Parathyroid adenoma (tissue), 2 donors: ENCODE results near the gene TGFB1.

Experiments used
- H2AFZ ChIP-seq: fragments of 300-600 bp; sonication (generic); one replicate; pipeline ENCODE4 v1.7.0; 2017; ENCODE audit warnings: antibody characterized with exemption, mild to moderate bottlenecking
- H3K27ac ChIP-seq: fragments of 300-600 bp; sonication (generic); one replicate; pipeline ENCODE4 v1.7.0; 2017
- H3K27me3 ChIP-seq: fragments of 300-600 bp; sonication (generic); one replicate; pipeline ENCODE4 v1.7.0; 2017; ENCODE audit warnings: low read length; ENCODE audit not compliant: control insufficient read depth, insufficient read depth
- H3K36me3 ChIP-seq: fragments of 300-600 bp; sonication (generic); one replicate; pipeline ENCODE4 v1.7.0; 2017; ENCODE audit warnings: low read length; ENCODE audit not compliant: control insufficient read depth, insufficient read depth
- H3K4me1 ChIP-seq: fragments of 300-600 bp; sonication (generic); one replicate; pipeline ENCODE4 v1.7.0; 2017; ENCODE audit warnings: control low read depth
- H3K4me2 ChIP-seq: fragments of 300-600 bp; sonication (generic); one replicate; pipeline ENCODE4 v1.7.0; 2017; ENCODE audit warnings: low read length
- H3K4me3 ChIP-seq: fragments of 300-600 bp; sonication (generic); one replicate; pipeline ENCODE4 v1.7.0; 2017; ENCODE audit warnings: low read depth, low read length
- H3K79me2 ChIP-seq: fragments of 300-600 bp; sonication (generic); one replicate; pipeline ENCODE4 v1.7.0; 2017; ENCODE audit warnings: control low read depth
- H3K9ac ChIP-seq: fragments of 300-600 bp; sonication (generic); one replicate; pipeline ENCODE4 v1.7.0; 2017; ENCODE audit warnings: mild to moderate bottlenecking
- H3K9me3 ChIP-seq: fragments of 300-600 bp; sonication (generic); one replicate; pipeline ENCODE4 v1.7.0; 2017; ENCODE audit warnings: low read length; ENCODE audit not compliant: control insufficient read depth
- TF ChIP-seq, protein P1 (sequence below): fragments of 300-600 bp; sonication (generic); IDR thresholded peaks from one replicate; pipeline ENCODE4 v1.7.0; 2017; ENCODE audit warnings: antibody characterized with exemption, mild to moderate bottlenecking
- donor health status: primary hyperparathyroidism.

TGFB1 gene

DNA sequence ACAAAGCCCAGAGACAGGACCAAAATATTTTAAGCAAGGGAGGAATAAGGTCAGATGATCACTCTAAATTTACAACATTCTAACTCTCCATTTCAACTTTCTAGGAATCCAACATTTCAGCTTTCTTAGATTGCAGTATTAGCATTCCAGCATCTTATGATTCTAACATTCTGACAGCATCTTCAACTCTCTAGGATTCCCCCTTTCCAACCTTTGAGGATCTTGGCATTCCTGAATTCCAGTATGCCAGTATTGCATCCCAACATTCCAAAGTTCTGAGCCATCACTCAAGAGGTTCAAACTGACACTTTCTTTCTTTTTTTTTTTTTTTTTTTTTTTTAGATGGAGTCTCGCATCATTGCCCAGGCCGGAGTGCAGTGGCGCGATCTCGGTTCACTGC, 13.8 kb downstream of the TGFB1 start:
- Histone ChIP-seq H3K79me2 (no peaks in the 10 kb centered on the region), H3K9me3 (no peaks in the 10 kb centered on the region), H3K27me3 (no peaks in the 10 kb centered on the region), H3K4me1 (no peaks in the 10 kb centered on the region), H2AFZ (no peak overlapping the region), H3K9ac (no peak overlapping the region), H3K36me3 (no peaks in the 10 kb centered on the region), H3K27ac (no peak overlapping the region), H3K4me3 (no peak overlapping the region), H3K4me2 (no peak overlapping the region)
- TF ChIP-seq, protein P1, sequence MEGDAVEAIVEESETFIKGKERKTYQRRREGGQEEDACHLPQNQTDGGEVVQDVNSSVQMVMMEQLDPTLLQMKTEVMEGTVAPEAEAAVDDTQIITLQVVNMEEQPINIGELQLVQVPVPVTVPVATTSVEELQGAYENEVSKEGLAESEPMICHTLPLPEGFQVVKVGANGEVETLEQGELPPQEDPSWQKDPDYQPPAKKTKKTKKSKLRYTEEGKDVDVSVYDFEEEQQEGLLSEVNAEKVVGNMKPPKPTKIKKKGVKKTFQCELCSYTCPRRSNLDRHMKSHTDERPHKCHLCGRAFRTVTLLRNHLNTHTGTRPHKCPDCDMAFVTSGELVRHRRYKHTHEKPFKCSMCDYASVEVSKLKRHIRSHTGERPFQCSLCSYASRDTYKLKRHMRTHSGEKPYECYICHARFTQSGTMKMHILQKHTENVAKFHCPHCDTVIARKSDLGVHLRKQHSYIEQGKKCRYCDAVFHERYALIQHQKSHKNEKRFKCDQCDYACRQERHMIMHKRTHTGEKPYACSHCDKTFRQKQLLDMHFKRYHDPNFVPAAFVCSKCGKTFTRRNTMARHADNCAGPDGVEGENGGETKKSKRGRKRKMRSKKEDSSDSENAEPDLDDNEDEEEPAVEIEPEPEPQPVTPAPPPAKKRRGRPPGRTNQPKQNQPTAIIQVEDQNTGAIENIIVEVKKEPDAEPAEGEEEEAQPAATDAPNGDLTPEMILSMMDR = no peak

- Histone ChIP-seq H3K79me2 (no peaks in the 10 kb centered on the region), H3K9me3 (no peaks in the 10 kb centered on the region), H2AFZ (no peak overlapping the region), H3K4me3 (no peak overlapping the region), H3K27me3 (no peaks in the 10 kb centered on the region), H3K27ac (no peak overlapping the region), H3K36me3 (no peaks in the 10 kb centered on the region), H3K4me2 (no peak overlapping the region), H3K9ac (no peak overlapping the region), H3K4me1 (no peaks in the 10 kb centered on the region)
- TF ChIP-seq, protein P1 = no peak
Measured at GRCh38 chr19:41335467-41335866, 18.3 kb downstream of the TGFB1 start.

DNA sequence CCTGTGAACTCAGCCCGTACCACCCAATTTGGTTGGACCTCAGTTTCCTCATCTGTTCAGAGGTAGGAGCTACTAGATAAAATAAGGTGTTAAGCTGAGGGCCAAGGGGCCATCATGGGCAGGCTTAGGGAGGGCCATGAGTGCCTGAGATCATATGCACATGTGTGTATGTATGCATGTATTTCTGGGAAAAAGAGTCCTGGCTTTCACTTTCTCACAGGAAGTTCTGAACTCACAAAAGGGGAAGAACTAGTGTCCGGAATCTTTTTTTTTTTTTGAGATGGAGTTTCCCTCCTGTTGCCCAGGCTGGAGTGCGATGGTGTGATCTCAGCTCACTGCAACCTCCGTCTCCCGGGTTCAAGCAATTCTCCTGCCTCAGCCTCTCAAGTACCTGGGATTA, 18.9 kb downstream of the TGFB1 start:
- Histone ChIP-seq H3K36me3 (no peaks in the 10 kb centered on the region), H2AFZ (no peak overlapping the region), H3K4me2 (no peak overlapping the region), H3K27ac (peak overlapping the region; percentile 6), H3K4me3 (no peak overlapping the region), H3K27me3 (no peaks in the 10 kb centered on the region), H3K79me2 (no peaks in the 10 kb centered on the region), H3K9me3 (no peaks in the 10 kb centered on the region), H3K4me1 (no peaks in the 10 kb centered on the region), H3K9ac (no peak overlapping the region)
- TF ChIP-seq, protein P1 = no peak

DNA sequence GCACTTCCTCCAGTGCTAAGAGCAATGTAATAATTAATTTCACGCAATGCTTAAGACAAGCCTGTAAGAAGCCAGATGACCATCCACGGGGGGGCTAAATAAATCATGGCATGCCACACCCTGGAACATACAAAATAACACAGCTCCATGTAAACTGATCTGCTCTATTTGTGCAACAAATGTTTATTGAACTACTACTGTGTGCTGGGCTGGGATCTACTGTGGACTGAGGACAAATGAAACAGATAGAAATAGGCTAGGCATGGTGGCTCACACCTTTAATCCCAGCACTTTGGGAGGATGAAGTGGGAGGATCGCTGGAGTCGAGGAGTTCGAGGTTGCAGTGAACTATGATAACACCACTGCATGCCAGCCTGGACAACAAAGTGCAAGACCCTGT, 21.3 kb downstream of the TGFB1 start:
- H3K27ac ChIP-seq = no peak overlapping the region
- H3K4me1 ChIP-seq = peaks cover 1% of the 10 kb centered on the region
- no peaks in the 10 kb centered on the region for H3K27me3 ChIP-seq
- no peaks in the 10 kb centered on the region for H3K79me2 ChIP-seq
- TF ChIP-seq, protein P1 = no peak
- H2AFZ ChIP-seq = no peak overlapping the region
- H3K36me3 ChIP-seq = no peaks in the 10 kb centered on the region
- no peaks in the 10 kb centered on the region for H3K9me3 ChIP-seq
- no peak overlapping the region for H3K4me2 ChIP-seq
- no peak overlapping the region for H3K9ac ChIP-seq
- H3K4me3 ChIP-seq = no peak overlapping the region

- Histone ChIP-seq H3K79me2 (no peaks in the 10 kb centered on the region), H3K4me1 (peaks cover 6% of the 10 kb centered on the region), H3K9ac (no peak overlapping the region), H3K4me3 (no peak overlapping the region), H3K4me2 (no peak overlapping the region), H3K27ac (no peak overlapping the region), H3K27me3 (no peaks in the 10 kb centered on the region), H2AFZ (no peak overlapping the region), H3K9me3 (no peaks in the 10 kb centered on the region), H3K36me3 (no peaks in the 10 kb centered on the region)
- TF ChIP-seq, protein P1 = no peak
Measured at GRCh38 chr19:41332000-41332399, 21.7 kb downstream of the TGFB1 start.
